ENCODE results near the gene EDEM3.
A peak's percentile ranks its signal among the peaks of the same experiment; 100 is the strongest.
"Not testable (repeated sequence)": the region's sequence is repeated elsewhere in the genome, so short reads cannot be mapped to it uniquely, and the experiment has no call there.

EDEM3 gene

DNA sequence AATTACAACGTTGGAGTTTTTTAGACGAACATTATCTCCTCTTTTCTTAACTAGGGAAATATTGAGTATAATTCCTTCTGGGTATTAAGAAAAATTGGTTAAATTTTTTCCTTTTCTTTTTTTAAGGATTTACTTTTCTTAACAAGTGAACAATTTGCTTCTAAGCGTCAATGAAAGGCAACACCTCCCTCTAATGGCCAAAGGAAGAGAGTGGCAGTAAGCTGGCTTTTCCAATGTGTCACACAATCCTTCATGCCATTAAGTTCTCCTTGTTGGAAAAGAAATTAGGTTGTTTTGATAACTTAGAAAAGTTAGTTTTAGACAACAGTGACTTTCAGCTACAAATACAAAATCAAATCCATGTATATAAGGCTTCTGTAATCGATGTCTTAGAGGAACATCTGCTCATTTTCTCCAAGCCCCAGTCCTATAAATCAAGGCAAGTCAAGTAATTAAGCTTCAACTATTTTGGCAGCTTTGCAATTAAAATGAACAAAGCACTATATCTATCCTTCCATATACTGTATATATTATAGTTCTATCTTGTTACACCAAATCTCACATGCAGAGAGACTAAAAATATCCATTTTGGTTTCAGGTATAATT, 62.8 kb downstream of the EDEM3 start:
- in situ Hi-C loops (cut with MboI; ENCODE audit: low pct_unique_long_range_greater_than_20kb, low sequenced_read_pairs), result no loop called here
- peak; percentile 42 for DNase-seq

- in situ Hi-C loops (cut with MboI; ENCODE audit: low pct_unique_long_range_greater_than_20kb, low sequenced_read_pairs), result no loop called here
- peak; percentile 49 for DNase-seq
Measured at GRCh38 chr1:184686540-184686939, 68.1 kb downstream of the EDEM3 start.

- DNase-seq, result no peak
- in situ Hi-C loops (cut with MboI; ENCODE audit: low pct_unique_long_range_greater_than_20kb, low sequenced_read_pairs), result no loop called here
Measured at GRCh38 chr1:184685116-184685515, 69.5 kb downstream of the EDEM3 start.

GRCh38 chr1:184684285-184685074, 70.2 kb downstream of the EDEM3 start:
- no peak for DNase-seq
- in situ Hi-C loops (cut with MboI; ENCODE audit: low pct_unique_long_range_greater_than_20kb, low sequenced_read_pairs), result no loop called here

DNA sequence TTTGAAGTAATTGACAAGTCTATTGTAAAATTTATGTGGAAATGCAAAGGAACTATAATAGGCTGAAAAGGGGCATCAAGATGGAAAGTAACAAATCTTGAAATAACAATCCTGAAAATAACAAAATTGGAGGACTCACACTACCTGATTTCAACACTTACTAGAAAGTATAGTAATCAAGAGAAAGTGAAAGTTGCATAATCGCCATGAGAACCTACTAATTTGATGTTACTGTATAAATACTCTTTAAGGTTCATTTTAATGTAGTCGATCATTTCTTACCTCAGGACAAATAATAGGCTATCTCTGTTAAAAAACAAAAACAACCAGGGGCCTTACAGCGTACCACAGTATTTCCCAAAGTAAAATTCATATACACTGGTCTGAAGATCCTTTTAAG, 71.7 kb downstream of the EDEM3 start:
- DNase-seq, result no peak
- in situ Hi-C loops (cut with MboI; ENCODE audit: low pct_unique_long_range_greater_than_20kb, low sequenced_read_pairs), result no loop called here

- in situ Hi-C loops (cut with MboI; ENCODE audit: low pct_unique_long_range_greater_than_20kb, low sequenced_read_pairs), result not testable (repeated sequence)
- DNase-seq, result peak; percentile 76
Measured at GRCh38 chr1:184680611-184681225, 73.9 kb downstream of the EDEM3 start.

DNA sequence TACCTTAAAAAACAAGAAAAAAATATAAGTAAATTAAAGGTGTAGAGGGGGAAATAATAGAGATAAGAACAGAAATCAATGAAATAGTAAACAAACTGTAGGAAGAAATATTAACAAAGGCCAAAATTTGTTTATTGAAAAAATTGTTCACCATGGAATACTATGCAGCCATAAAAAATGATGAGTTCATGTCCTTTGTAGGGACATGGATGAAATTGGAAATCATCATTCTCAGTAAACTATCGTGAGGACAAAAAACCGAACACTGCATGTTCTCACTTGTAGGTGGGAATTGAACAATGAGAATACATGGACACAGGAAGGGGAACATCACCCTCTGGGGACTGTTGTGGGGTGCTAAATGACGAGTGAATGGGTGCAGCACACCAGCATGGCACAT, 75.2 kb downstream of the EDEM3 start:
- in situ Hi-C loops (cut with MboI; ENCODE audit: low pct_unique_long_range_greater_than_20kb, low sequenced_read_pairs), result not testable (repeated sequence)

DNA sequence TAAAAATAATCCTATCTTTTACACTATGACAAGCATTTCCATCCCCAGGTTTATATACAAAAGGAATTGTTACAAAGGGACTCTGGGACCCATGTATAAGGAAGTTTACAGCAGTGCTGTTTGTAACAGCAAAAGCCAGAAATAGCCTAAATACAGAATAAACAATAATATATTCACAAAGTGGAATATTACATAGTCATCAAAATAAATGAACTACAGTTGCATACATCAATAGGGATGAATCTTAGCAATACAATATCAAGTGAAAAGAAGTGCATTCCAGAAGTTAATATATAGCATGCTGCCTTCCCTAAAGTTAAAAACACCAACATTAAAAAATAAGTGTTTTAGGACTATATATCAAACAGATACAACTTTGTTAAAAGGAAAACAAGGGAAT, 77.3 kb downstream of the EDEM3 start:
- in situ Hi-C loops (cut with MboI; ENCODE audit: low pct_unique_long_range_greater_than_20kb, low sequenced_read_pairs), result no loop called here
- no peak for DNase-seq

More for the DNA sequence above, 75.2 kb downstream of the EDEM3 start:
- DNase-seq, result not testable (repeated sequence)

DNA sequence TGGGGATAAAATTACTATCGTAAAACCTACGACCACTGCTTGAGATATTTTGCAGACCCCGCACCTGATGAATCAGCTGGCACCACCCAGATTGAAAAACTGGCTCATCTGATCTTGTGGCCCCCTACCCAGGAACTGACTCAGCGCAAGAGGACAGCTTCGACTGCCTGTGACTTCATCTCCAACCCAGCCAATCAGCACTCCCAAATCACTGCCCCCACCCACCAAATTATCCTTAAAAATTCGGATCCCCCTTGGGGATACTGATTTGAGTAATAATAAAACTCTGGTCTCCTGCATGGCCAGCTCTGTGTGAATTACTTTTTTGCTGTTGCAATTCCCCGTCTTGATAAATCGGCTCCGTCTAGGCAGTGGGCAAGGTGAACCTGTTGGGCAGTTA, 81.4 kb downstream of the EDEM3 start:
- no peak for DNase-seq
- in situ Hi-C loops (cut with MboI; ENCODE audit: low pct_unique_long_range_greater_than_20kb, low sequenced_read_pairs), result loop anchor here (25.0 kb wide), 1 partner anchor 586 kb away; no protein-coding TSS in a partner anchor

GRCh38 chr1:184672013-184672726, 82.5 kb downstream of the EDEM3 start:
- DNase-seq, result no peak
- in situ Hi-C loops (cut with MboI; ENCODE audit: low pct_unique_long_range_greater_than_20kb, low sequenced_read_pairs), result loop anchor here (25.0 kb wide), 1 partner anchor 585 kb away; no protein-coding TSS in a partner anchor

DNA sequence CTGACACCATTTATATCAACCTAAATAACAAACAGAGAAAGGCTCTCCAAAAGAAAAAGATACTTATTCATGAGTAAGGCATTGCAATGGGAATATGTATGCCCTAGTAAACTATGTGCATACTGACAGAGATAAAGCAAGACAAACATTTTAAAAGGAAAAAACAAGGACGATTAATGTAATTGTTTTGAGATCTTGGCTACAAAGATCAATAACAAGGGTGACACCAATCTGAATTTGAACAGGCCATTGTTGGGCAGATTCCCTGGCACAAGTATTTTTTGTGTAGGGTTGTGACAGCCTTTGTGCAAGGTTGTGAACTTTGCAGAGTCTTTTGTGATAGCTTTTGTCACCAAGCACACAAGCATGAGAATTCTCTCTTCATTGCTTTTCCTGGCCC, 85.3 kb downstream of the EDEM3 start:
- in situ Hi-C loops (cut with MboI; ENCODE audit: low pct_unique_long_range_greater_than_20kb, low sequenced_read_pairs), result loop anchor here (25.0 kb wide), 1 partner anchor 582 kb away; no protein-coding TSS in a partner anchor
- DNase-seq, result no peak

GRCh38 chr1:184665360-184665759, 89.3 kb downstream of the EDEM3 start:
- in situ Hi-C loops (cut with MboI; ENCODE audit: low pct_unique_long_range_greater_than_20kb, low sequenced_read_pairs), result loop anchor here (25.0 kb wide), 1 partner anchor 578 kb away; no protein-coding TSS in a partner anchor
- no peak for DNase-seq

GRCh38 chr1:184664661-184665060, 90.0 kb downstream of the EDEM3 start:
- in situ Hi-C loops (cut with MboI; ENCODE audit: low pct_unique_long_range_greater_than_20kb, low sequenced_read_pairs), result loop anchor here (25.0 kb wide), 1 partner anchor 577 kb away; no protein-coding TSS in a partner anchor

DNA sequence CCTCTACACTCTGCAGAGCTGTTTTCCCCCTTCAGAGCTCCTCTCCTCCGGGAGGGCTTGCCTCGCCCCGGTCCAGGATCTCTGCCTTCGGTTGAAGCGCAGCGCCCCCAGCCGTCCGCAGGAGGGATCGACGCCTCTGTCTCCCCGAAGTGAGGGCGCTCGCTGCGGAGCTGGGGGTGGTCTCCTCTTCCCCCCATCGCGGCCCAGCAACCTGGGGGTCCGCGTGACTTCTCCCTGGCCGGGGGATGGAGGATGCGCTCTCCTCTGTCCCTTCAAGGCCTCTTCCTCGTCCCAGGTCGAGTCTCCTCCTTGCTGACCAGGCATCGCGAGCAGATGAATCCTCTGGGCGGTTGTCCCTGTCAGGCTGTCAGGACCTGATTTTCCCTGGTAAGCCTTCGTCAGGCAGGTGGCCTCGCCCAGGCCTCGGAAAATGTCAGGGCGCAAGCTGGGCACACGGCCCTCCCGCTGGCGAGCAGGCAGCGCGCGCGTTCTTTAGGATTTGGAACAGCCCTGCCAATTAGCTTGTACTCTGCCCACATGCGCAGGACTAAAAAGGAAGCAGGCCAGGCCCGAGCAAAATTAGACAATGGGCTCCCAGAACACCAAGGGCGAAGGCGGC, 90.5 kb downstream of the EDEM3 start:
- in situ Hi-C loops (cut with MboI; ENCODE audit: low pct_unique_long_range_greater_than_20kb, low sequenced_read_pairs), result loop anchor here (25.0 kb wide), 1 partner anchor 577 kb away; no protein-coding TSS in a partner anchor
- DNase-seq, result peak; percentile 70

More at GRCh38 chr1:184664661-184665060, 90.0 kb downstream of the EDEM3 start:
- no peak for DNase-seq

DNA sequence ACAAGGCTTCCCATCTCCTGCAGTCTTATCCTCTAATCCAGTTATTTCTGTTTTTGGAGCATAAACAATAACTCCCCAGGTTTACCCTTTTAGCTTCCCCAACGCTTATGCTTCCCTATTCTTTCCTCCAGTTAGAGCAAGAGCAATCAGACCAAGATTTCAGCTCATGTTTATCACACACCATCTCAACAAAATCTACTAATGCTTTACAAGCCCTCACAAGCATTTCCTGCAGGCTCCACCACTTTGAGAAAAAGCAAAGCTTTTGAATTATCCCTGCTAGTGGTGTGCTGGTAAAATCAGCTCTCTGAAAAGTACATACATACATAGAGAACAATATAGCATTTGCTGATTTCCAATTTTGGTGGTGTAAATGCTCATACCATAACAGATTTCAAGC, 92.9 kb downstream of the EDEM3 start:
- in situ Hi-C loops (cut with MboI; ENCODE audit: low pct_unique_long_range_greater_than_20kb, low sequenced_read_pairs), result loop anchor here (25.0 kb wide), 1 partner anchor 574 kb away; no protein-coding TSS in a partner anchor
- no peak for DNase-seq

DNA sequence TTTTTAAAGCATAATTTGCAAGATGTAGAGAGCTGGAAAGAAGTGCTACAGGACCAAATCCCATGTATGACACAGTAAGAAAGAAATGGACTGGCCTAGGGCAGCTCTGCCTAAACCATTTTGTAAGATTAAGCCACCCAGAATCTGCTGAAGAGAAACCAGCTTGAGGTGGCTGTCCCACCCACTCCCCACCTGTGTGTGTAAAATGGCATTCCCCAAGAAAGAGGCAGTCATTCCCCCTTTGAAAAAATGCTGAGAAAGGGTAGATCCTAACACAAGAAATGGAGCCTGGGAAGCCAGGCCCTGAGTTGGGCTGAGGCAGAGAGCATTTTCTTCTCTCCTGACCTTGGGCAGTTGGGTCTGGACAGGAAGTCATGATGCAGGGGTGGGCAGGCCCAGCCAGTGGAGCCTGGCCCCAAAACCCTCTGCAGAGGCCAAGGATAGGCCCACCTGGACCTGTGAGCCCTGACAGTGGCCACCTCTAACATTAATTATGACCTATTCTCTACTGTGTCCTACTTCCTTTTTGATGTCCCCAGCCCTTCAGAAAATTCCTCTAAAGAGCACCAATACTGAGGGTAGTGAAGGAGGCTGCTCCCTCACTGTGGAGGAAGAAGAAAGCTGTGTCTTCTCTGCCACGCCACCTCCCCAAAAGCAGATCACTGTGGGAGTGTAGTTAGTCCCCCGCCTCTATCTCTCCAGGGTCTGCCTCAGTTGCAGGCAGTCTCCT, 94.0 kb downstream of the EDEM3 start:
- no peak for DNase-seq
- in situ Hi-C loops (cut with MboI; ENCODE audit: low pct_unique_long_range_greater_than_20kb, low sequenced_read_pairs), result loop anchor here (25.0 kb wide), 1 partner anchor 573 kb away; no protein-coding TSS in a partner anchor

GRCh38 chr1:184658055-184658454, 96.6 kb downstream of the EDEM3 start:
- in situ Hi-C loops (cut with MboI; ENCODE audit: low pct_unique_long_range_greater_than_20kb, low sequenced_read_pairs), result loop anchor here (25.0 kb wide), 1 partner anchor 571 kb away; no protein-coding TSS in a partner anchor
- no peak for DNase-seq

DNA sequence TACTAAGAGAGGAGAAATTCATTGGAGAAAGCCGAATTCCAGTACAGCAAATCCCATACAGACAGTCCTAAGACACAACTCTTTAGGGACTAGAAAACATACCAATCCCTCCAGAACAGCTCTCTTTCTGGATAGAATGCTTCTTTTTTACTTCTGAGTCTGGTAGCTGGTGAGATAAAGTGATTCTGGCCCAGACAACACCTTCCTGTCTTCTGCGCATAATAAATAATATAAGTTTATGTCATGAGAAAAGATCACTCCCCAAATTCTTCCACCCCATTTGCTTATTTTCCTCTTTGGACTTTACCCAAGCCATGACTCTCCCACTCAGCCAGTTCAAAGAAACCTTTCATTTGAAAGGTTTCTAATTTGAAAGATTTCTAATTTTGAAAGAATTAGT, 98.4 kb downstream of the EDEM3 start:
- in situ Hi-C loops (cut with MboI; ENCODE audit: low pct_unique_long_range_greater_than_20kb, low sequenced_read_pairs), result loop anchor here (25.0 kb wide), 1 partner anchor 569 kb away; no protein-coding TSS in a partner anchor
- no peak for DNase-seq

Data from KBM-7 (cell line).